GM21526 (cell line): ENCODE data around the gene PTS.
A peak's percentile ranks its signal among the peaks of the same experiment; 100 is the strongest.
"Not testable (repeated sequence)": the region's sequence is repeated elsewhere in the genome, so short reads cannot be mapped to it uniquely, and the experiment has no call there.

Source experiments
- ATAC-seq: cut with Tn5 transposase; IDR thresholded peaks from one replicate; pipeline ENCODE4 v1.9.1; 2021; ENCODE audit warnings: moderate library complexity; ENCODE audit not compliant: unreplicated experiment, low FRiP score

The PTS gene

DNA sequence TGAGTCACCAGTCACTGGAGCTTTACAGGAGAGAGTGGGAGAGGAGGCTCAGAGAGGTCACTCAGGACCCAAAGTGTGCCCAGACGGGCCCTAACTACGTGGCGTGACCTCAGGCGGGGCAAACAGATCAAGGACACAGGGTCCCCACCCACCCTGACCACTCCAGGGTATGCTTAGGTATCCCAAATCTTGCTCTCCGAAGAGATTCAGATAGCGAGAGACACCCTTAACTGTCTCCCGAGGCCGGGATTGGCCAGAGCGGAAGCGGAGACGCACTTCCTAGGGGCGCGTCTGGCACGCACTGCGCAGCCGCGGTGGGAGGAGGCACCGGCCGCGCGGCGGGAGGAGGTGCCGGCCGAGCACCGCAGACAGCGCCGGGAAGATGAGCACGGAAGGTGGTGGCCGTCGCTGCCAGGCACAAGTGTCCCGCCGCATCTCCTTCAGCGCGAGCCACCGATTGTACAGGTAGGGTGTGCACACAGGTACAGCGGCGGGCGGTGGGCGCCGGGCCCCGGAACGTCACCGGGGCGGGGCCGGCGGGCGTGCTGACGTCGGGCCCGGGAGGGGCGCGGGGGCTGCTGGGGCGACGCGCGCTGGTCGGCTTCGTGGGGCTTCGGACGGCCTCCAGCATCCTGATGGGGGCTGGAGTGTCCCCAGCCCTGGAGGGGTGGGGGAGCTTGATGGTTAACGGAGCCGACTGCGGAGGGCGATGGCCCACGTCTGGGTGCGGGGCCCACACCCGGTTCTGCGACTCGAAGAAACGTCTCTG, at the start of gene PTS:
Gene PTS (plus strand): TSS at position 367 of the 769 bp plus-strand sequence. CDS start 16 bp downstream, at position 383.
- peak; percentile 95 for ATAC-seq

DNA sequence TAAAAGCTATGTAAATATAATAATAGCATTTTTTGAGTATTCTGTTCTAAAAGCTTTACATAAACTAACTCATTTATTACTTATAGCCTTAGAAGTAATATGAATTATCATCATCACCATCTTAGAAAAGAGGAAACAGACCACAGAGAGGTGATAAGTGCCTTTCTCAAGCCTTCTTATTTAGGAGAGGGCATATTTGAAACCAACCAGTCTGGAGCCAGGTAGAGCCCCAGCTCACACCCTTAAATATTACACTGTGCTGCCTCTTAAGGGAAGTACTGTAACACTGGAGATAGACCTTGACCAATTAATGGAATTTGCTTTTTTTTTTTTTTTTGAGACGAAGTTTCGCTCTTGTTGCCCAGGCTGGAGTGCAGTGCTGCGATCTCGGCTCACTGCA, 48.6 kb upstream of the PTS start:
- no peak for ATAC-seq

DNA sequence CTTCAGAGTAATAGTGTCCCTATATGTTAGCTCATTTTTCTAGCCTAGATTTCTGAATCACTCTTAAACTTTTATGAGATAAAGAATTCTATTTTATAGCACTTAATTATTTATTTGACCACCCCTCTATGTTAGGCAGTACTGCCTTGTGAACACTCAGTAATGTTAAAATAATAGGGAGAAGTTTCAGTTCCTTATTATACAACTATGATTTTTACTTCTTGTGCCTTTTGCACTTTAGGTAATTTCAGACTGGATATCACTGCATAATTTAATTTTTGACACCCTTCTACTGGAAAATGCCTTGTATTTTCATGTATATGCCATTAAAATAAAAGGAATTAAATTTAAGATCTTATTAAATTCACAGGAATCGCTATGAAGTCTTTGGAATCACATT, 47.8 kb upstream of the PTS start:
- no peak for ATAC-seq

DNA sequence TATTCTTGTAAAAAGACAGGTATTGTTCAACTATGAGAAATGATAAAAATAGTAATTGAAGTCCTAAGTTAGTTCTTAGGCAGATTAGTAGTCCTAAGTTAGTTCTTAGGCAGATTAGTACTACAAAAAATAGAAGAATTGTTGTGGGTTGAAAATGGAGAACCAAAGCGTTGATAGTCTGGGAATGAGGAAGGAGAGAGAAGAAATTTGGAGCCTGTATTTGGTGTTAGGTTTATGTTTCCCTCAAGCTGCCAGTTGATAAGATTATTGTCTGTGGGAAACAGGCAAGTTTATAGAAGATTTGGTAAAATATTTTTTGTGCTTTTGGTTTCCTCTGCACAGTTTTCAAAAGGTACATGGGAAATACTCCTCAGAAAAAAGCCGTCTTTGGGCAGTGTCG, 47.3 kb upstream of the PTS start:
- no peak for ATAC-seq

DNA sequence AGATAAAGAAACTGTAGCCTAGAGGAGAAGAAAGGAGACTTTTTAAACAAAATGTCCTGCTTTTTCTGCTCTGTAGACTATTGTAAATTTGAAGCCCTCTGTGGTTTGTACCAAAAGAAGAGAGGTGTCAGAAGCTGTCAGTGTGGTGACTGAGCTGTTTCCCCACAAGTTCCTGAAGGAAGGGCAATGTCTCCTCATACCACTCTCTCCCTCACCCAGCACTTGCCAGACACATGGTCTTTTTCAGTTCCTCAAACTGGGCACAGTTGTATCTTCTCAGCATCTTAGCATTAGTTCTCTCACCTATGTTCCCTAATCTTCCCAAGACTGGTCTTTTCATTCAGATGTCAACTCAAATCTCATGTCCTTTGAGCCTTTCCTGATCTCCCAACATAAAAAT, 46.6 kb upstream of the PTS start:
- ATAC-seq = no peak

DNA sequence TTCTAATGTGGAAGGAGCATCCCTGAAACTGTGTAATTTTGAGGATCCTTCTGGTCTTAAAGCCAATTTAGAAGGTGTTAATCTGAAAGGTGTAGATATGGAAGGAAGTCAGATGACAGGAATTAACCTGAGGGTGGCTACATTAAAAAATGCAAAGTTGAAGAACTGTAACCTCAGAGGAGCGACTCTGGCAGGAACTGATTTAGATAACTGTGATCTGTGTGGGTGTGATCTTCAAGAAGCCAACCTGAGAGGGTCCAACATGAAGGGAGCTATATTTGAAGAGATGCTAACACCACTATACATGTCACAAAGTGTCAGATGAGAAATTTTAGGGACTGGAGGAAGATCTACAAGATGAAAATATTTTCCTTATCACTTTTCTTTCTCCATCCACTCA, 43.4 kb upstream of the PTS start:
- ATAC-seq = no peak

DNA sequence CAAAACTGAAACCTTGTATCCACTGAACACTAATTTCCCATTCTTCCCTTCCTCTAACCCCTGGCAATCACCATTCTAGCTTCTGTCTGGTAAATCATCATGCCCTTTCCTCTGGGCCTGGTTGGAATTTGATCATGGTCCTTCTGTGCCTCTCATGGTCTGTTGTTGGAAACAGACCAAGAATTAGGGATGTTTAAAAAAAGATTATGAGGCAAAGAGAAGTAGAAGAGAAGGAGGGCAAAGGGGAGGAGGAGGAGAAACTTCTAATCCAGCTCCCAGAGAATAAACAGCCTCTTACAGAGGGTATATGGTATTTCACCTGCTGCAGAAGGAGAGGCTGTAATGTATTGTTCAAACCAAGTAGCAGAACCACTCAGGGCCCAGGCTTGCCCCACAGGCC, 40.3 kb upstream of the PTS start:
- no peak for ATAC-seq

DNA sequence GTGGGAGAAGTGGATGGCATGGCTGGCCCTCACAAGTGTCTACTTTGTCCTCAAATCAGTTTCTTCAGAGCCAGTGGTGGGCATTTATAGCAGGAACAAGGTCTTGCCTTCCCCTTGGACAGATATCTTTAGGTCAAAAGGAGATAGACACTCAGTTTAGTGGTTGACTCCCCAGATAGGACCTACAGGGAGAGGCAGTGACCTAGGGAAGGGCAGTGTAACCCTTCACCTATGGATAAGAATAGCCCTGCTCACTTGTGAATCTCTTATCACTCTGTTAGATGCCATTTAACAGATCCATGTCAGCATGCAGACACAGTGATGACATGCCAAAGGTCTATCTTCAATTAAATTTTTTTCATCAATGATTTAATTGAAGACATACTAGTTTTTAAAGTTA, 39.9 kb upstream of the PTS start:
- ATAC-seq = no peak

DNA sequence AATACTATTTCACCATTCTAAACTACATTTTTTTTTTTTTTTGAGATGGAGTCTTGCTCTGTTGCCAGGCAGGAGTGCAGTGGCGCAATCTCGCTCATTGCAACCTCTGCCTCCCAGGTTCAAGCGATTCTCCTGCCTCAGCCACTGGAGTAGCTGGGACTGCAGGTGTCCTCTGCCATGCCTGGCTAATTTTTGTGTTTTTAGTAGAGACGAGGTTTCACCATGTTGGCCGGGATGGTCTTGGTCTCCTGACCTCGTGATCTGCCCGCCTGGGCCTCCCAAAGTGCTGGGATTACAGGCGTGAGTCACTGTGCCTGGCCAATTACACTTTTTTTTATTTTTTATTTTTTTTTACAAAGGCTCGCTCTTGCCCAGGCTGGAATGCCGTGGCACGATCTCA, 31.1 kb upstream of the PTS start:
- not testable (repeated sequence) for ATAC-seq

DNA sequence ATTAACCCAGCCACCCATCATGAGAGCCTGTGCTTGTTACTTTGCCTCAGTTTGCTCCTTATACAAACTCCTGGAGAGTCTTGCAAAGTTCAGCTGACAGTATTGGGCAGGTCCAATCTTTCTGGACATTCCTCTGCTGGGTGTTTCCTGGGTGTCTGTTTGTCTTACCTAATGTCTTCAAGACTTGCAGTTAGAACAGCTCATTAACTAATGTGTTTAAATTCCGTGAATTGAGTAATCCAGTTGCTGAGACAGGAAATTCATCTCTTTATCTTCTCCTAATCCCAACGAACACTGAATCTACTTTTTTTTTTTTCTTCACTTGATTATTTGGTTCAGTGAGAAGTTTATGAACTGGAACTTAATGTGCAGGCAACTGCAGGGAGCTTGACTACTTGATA, 30.3 kb upstream of the PTS start:
- ATAC-seq = no peak

DNA sequence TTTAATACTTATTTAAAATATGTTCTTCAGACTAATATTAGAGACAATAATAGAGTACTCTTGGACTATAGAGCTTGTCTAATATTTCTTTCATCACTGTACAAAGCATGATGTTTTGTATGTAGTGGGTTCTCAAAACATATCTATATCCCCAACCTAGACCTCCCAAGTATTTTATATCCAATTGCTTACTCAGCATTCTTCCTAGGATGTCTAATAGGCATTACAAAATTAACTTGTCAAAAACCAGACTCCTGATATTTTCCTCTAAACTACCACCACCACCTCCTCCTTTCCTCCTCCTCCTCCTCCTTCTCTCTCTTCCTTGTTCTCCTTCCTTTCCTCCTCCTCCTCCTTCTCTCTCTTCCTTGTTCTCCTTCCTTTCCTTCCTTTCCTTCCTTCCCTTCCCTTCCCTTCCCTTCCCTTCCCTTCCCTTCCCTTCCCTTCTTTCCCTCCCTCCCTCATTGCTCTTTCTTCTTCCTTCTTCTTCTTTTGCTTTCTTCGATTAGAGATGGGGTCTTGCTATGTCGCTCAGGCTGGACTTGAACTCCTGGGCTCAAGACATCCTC, 29.6 kb upstream of the PTS start:
- ATAC-seq = no peak

DNA sequence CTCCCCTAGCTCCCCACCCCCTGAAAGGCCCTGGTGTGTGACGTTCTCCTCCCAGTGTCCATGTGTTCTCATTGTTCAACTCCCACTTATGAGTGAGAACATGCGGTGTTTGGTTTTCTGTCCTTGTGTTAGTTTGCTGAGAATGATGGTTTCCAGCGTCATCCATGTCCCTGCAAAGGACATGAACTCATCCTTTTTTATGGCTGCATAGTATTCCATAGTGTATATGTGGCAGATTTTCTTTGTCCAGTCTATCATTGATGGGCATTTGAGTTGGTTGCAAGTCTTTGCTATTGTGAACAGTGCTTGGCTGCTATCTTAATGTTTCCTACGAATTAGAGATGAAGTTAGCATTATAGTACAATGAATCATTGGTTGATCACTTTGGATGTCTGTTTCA, 27.1 kb upstream of the PTS start:
- ATAC-seq = not testable (repeated sequence)

DNA sequence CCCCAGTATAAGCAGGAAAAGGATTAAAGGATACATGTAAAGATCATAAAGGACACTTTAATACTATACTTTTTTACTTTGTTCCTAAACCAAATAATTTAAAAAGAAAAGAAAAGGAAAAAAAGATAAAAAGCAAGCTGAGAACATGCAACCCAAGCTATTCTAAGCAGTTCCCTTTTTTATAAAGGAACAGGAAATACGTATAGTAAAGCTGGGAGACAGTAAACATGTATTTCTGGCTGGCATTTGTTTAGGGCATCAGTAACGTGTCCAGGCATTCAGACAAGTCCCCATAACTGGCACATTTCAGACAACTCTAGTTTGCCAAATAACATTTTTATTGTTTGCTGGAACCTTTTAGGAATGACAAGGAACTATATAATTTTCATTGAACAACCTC, 26.0 kb upstream of the PTS start:
- no peak for ATAC-seq

DNA sequence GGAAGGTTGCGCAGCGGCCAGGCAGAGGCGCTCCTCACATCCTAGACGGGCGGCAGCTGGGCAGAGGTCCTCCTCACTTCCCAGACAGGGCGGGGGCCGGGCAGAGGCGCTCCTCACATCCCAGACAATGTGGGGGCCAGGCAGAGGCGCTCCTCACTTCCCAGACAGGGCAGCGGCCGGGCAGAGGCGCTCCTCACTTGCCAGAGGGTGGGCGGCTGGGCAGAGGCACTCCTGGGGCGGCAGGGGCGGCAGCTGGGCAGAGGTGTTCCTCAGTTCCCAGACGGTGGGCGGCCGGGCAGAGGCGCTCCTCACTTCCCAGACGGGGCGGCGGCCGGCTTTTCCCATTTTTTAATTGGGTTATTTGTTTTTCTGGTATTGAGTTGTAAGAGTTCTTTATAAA, 20.2 kb upstream of the PTS start:
- no peak for ATAC-seq

DNA sequence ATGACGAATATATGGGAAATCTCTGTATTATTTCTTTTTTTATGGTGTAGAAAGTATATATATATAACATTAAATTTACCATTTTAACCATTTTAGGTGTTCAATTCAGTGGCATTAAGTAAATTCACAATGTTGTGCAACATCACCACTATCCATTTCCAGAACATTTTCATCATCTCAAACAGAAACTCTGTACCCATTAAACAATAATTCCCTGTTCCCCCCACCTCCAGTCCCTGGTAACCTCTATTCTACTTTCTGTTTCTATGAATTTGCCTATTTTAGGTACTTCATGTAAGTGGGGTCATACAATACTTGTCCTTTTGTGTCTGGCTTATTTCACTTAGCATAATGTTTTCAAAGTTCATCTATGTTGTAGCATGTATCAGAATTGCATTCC, 15.3 kb upstream of the PTS start:
- no peak for ATAC-seq

DNA sequence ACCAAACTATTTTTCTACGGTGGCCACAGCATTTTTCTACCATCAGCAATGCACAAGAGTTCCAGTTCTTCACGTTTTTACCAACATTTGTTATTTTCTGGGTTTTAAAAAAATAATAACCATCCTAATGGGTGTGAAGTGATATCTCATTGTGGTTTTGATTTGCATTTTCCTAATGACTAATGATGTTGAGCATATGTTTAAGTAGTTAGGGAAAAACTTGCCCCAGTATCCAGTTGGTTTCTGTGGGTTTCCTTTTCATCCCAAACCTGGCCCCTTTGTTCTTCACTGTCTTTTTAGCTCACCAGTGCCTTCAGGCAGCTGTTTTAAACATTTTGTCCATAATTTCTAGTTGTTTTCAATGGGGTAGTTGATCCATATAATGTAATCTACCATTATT, 14.7 kb upstream of the PTS start:
- no peak for ATAC-seq

DNA sequence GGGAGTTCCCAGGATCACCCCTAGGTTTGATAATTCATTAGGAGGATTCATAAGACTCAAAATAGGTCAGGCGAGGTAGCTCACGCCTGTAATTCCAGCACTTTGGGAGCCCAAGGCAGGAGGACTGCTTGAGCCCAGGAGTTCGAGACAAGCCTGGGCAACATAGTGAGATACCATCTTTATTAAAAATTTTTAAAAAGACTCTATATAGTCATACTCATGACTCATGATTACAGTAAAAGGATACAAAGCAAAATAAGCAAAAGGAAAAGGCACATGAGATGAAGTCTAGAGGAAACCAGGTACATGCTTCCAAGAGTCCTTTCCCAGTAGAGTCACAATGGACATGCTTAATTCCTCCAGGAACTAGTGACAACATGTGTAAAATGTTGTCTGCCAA, 13.9 kb upstream of the PTS start:
- no peak for ATAC-seq

DNA sequence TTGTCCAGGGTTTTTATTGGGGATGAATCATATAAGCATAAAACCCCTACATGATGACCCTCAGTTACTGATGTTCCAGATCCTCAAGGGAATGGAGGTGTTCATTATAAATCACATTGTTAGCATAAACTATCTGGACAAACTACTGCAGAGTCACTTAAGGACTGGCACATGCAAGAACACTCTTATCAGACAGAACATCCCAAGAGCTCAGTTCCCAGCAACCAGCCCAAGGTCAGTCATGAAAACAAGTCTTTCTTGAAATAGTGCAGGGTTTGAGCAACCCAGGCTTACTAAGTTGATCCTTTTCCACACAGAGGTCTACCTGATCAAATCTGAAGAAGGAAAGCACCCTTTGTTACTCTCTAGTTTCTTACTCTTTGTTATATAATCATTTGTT, 13.5 kb upstream of the PTS start:
- no peak for ATAC-seq

DNA sequence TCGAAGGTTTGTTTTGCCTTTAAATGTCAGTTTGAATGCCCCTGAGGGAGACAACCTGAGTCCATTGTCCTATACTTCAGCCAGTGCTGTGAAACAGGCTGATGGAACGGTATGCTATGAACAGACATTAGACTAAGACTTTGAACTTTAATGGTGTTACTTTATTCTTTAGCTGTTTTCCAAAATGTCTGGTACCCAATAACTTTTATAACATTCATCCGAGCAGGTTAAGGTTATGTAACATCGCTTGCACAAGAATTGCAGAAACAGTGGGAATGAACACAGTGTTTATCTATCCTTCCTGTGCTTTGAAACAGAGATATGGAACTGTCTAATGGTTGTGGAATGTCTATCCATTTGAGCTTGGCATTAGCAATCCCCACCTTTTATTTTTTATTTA, 12.5 kb upstream of the PTS start:
- no peak for ATAC-seq

DNA sequence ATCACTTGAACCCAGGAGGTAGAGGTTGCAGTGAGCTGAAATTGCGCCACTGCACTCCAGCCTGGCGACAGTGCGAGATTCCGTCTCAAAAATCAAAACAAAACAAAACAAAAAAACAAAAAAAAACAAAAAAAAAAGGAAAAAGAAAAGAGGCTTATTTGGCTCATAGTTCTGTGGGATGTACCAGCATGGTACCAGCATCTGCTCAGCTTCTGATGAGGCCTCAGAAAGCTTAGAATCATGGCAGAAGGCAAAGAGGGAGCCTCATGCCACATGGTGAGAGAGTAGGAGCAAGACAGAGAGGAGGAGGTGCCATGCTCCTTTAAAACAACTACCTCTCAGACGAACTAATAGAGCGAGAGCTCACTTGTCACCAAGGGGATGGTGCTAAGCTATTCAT, 10.6 kb upstream of the PTS start:
- no peak for ATAC-seq

DNA sequence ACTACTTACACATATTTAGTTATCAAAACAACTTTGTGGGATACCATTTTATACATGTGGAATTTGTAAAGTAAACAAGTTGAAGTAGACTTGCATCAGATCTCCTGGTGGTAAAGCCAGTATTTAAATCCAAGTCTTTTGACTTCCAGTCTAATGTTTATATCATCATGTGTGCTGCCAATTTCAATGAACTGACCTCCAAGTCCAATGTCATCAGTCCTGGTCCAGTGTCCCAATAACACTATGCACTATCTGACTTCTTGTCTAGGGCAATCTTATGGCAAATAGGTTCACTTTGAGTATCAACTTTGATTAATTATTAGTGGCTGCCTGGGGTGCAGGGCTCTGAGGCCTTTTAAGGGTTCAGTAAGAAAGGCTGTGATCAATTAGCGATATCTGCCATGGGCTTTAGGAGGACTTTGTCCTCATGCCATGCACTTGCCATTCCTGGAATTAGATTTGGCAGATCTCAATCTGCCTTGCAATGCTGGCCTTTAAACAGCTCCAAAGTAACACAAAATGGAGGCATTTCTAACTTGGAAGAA, 9.6 kb upstream of the PTS start:
- ATAC-seq = no peak

DNA sequence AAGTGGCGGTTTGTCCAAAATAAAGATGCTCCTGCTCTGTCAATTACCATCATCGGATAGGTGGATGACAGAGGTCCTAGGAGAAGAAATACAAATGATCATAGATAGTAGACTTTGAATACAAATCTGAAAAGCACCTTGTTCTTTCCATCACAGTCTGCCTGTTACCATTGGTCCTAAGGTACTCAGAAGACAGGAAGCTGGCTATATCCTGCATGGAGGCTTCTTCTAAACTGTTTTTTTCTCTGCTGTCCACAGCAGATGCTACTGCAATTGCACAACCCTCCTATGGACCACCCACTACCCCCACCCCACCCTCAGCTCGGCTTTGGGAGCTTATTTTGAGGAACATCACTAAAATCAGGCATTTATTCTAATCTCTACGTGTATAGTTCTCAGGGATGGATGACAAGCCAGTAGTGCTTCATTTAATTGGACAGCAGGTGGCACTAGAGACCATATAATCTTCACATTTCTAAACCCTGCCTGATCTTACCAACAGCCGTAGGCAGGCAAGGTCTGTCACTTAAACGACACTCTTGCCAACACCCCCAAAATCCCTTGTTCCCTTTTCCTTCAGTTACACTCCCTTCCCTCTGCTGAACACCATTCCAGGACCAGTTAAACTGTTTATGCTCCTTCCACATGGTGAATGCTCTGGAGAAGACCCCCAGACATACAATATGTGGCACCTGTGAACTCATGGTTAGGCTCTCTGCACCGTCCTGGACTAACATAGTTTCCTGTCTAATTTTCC, 6.6 kb upstream of the PTS start:
- peak; percentile 85 for ATAC-seq
